ENCODE data around the gene AHCYL2.
A peak's percentile ranks its signal among the peaks of the same experiment; 100 is the strongest.
"Not testable (repeated sequence)": the region's sequence is repeated elsewhere in the genome, so short reads cannot be mapped to it uniquely, and the experiment has no call there.

The AHCYL2 gene

GRCh38 chr7:129245533-129245932, 20.7 kb downstream of the AHCYL2 start:
- DNase-seq: no peak

GRCh38 chr7:129247087-129247486, 22.3 kb downstream of the AHCYL2 start:
- no peak for DNase-seq

- DNase-seq: no peak
Observed at GRCh38 chr7:129252128-129252527, 27.3 kb downstream of the AHCYL2 start.

- DNase-seq: not testable (repeated sequence)
Observed at GRCh38 chr7:129252603-129253002, 27.8 kb downstream of the AHCYL2 start.

- no peak for DNase-seq
Observed at GRCh38 chr7:129255800-129256199, 31.0 kb downstream of the AHCYL2 start.

GRCh38 chr7:129256221-129256620, 31.4 kb downstream of the AHCYL2 start:
- no peak for DNase-seq

GRCh38 chr7:129257168-129257567, 32.3 kb downstream of the AHCYL2 start:
- no peak for DNase-seq

GRCh38 chr7:129258649-129259389, 34.0 kb downstream of the AHCYL2 start:
- peak; percentile 13 for DNase-seq

GRCh38 chr7:129262324-129262723, 37.5 kb downstream of the AHCYL2 start:
- DNase-seq: peak; percentile 15

- DNase-seq: no peak
Observed at GRCh38 chr7:129263168-129263567, 38.3 kb downstream of the AHCYL2 start.

- no peak for DNase-seq
Observed at GRCh38 chr7:129264534-129264933, 39.7 kb downstream of the AHCYL2 start.

- no peak for DNase-seq
Observed at GRCh38 chr7:129265328-129265727, 40.5 kb downstream of the AHCYL2 start.

GRCh38 chr7:129266181-129266580, 41.4 kb downstream of the AHCYL2 start:
- DNase-seq: no peak

GRCh38 chr7:129270077-129270476, 45.2 kb downstream of the AHCYL2 start:
- DNase-seq: no peak

GRCh38 chr7:129271500-129272355, 46.9 kb downstream of the AHCYL2 start:
- peak; percentile 81 for DNase-seq

- DNase-seq: no peak
Observed at GRCh38 chr7:129273936-129274335, 49.1 kb downstream of the AHCYL2 start.

- DNase-seq: no peak
Observed at GRCh38 chr7:129277629-129278028, 52.8 kb downstream of the AHCYL2 start.

GRCh38 chr7:129278688-129279087, 53.9 kb downstream of the AHCYL2 start:
- DNase-seq: no peak

GRCh38 chr7:129279757-129280156, 54.9 kb downstream of the AHCYL2 start:
- DNase-seq: no peak

GRCh38 chr7:129281163-129281562, 56.3 kb downstream of the AHCYL2 start:
- no peak for DNase-seq

- no peak for DNase-seq
Observed at GRCh38 chr7:129282865-129283264, 58.0 kb downstream of the AHCYL2 start.

- DNase-seq: no peak
Observed at GRCh38 chr7:129283936-129284335, 59.1 kb downstream of the AHCYL2 start.

GRCh38 chr7:129285111-129285510, 60.3 kb downstream of the AHCYL2 start:
- DNase-seq: no peak

- DNase-seq: no peak
Observed at GRCh38 chr7:129292861-129293260, 68.0 kb downstream of the AHCYL2 start.
